SK-N-SH treated with all-trans-retinoic acid at 6 μM for 48 hours (cell line): ENCODE results near the gene IFNA1.

Source experiments
- ATAC-seq: fragments of 200-7000 bp; cut with Tn5 transposase; 3 replicates; pipeline ENCODE4 v1.9.1; 2020; ENCODE audit warnings: mild to moderate bottlenecking, moderate library complexity
- BACH2 ChIP-seq: fragments of 250-450 bp; sonication (Bioruptor Pico); IDR thresholded peaks from 2 replicates; pipeline ENCODE4 v1.9.0; 2021; ENCODE audit warnings: mild to moderate bottlenecking, borderline replicate concordance
- CSDC2 ChIP-seq: fragments of 250-450 bp; sonication (Bioruptor Pico); IDR thresholded peaks from 2 replicates; pipeline ENCODE4 v1.5.0; 2020; ENCODE audit warnings: mild to moderate bottlenecking, moderate library complexity
- POU6F1 ChIP-seq: fragments of 250-450 bp; sonication (Bioruptor Pico); IDR thresholded peaks from 2 replicates; pipeline ENCODE4 v1.8.0; 2021; ENCODE audit warnings: low read depth, mild to moderate bottlenecking, moderate library complexity, borderline replicate concordance
- PPARA ChIP-seq: fragments of 250-450 bp; sonication (Bioruptor Pico); IDR thresholded peaks from 2 replicates; pipeline ENCODE4 v1.5.0; 2020; ENCODE audit warnings: mild to moderate bottlenecking, borderline replicate concordance
- RARB ChIP-seq: fragments of 250-450 bp; sonication (Bioruptor Pico); IDR thresholded peaks from 2 replicates; pipeline ENCODE4 v1.8.0; 2021; ENCODE audit warnings: mild to moderate bottlenecking, moderate library complexity
- TCF4 ChIP-seq: fragments of 250-450 bp; sonication (Bioruptor Pico); IDR thresholded peaks from 2 replicates; pipeline ENCODE4 v1.8.0; 2021; ENCODE audit warnings: mild to moderate bottlenecking, moderate library complexity, borderline replicate concordance
- TSHZ2 ChIP-seq: fragments of 250-450 bp; sonication (Bioruptor Pico); IDR thresholded peaks from 2 replicates; pipeline ENCODE4 v1.5.0; 2020; ENCODE audit warnings: mild to moderate bottlenecking, moderate library complexity
- ZFP3 ChIP-seq: fragments of 250-450 bp; sonication (Bioruptor Pico); IDR thresholded peaks from 2 replicates; pipeline ENCODE4 v1.5.0; 2020; ENCODE audit warnings: mild to moderate bottlenecking, moderate library complexity
- ZFP30 ChIP-seq: fragments of 450-650 bp; formaldehyde crosslinking; IDR thresholded peaks from 2 replicates; pipeline ENCODE4 v1.5.0; 2022; ENCODE audit warnings: mild to moderate bottlenecking, moderate library complexity
- ZNF8 ChIP-seq: fragments of 450-650 bp; formaldehyde crosslinking; IDR thresholded peaks from 2 replicates; pipeline ENCODE4 v1.5.0; 2020; ENCODE audit warnings: mild to moderate bottlenecking, moderate library complexity

Gene IFNA1

GRCh38 chr9:21481470-21482056, 41.3 kb downstream of the IFNA1 start (continued):
- TF ChIP-seq RARB (CRISPR knock-in tag) (no peak), ZNF8 (CRISPR knock-in tag) (no peak), POU6F1 (no peak)

GRCh38 chr9:21482213-21482612, 42.0 kb downstream of the IFNA1 start, which contains the start of gene IFNE:
Gene IFNE, minus strand, starts transcription at chr9:21482313. Its CDS starts 619 bp downstream, at chr9:21481694.
- ATAC-seq, result no peak
- TF ChIP-seq RARB (CRISPR knock-in tag) (no peak), BACH2 (CRISPR knock-in tag) (no peak), TCF4 (no peak), ZFP3 (no peak), POU6F1 (no peak), CSDC2 (no peak), TSHZ2 (CRISPR knock-in tag) (no peak), ZFP30 (no peak), PPARA (no peak)
